GM21526 (cell line): Measurements from ENCODE around the gene INPP5D.

Experiments used
- ATAC-seq: cut with Tn5 transposase; IDR thresholded peaks from one replicate; pipeline ENCODE4 v1.9.1; 2021; ENCODE audit warnings: moderate library complexity; ENCODE audit not compliant: unreplicated experiment, low FRiP score

Gene INPP5D

GRCh38 chr2:233251306-233252116 lies 191.4 kb downstream of the INPP5D start, which contains the start of gene ATG16L1:
Gene ATG16L1 (plus strand): TSS chr2:233251673. CDS start chr2:233251828, 155 bp downstream.
- peak; percentile 89 for ATAC-seq

GRCh38 chr2:233252227-233252626 lies 192.1 kb downstream of the INPP5D start:
- no peak for ATAC-seq

GRCh38 chr2:233255151-233255550 lies 195.0 kb downstream of the INPP5D start:
- no peak for ATAC-seq

- no peak for ATAC-seq
These were observed 195.9 kb downstream of the INPP5D start for GRCh38 chr2:233256048-233256447.
